ENCODE results near the gene BMPER.

GRCh38 chr7:33907625-33908024 lies 2.3 kb downstream of the BMPER start:
- no peak for TF ChIP-seq CTCF (IDR thresholded peaks at IDR 0.05)
- TF ChIP-seq POLR2A (IDR thresholded peaks at IDR 0.05): no peak

Measured in vagina (tissue), 2 donors.